Activated CD4-positive, alpha-beta T cell treated with anti-CD3 and anti-CD28 coated beads, Interleukin-2, amount 50 U/mL, for 48 hours (primary cell): Measurements from ENCODE around the gene ZNF474.

Source experiments
- DNase-seq, 2 experiments: peaks; one replicate each; pipeline ENCODE4 v3.0.0-alpha.2; 2020

Gene ZNF474

GRCh38 chr5:122183098-122183787 lies 53.9 kb downstream of the ZNF474 start:
- no peak for DNase-seq

GRCh38 chr5:122183788-122184170 lies 54.4 kb downstream of the ZNF474 start:
- no peak for DNase-seq

GRCh38 chr5:122184676-122185255 lies 55.4 kb downstream of the ZNF474 start:
- no peak for DNase-seq

GRCh38 chr5:122187426-122187825 lies 58.1 kb downstream of the ZNF474 start:
- no peak for DNase-seq

GRCh38 chr5:122190156-122190555 lies 60.8 kb downstream of the ZNF474 start:
- no peak for DNase-seq

GRCh38 chr5:122192497-122193496 lies 63.5 kb downstream of the ZNF474 start:
- no peak for DNase-seq

- no peak for DNase-seq
These were observed 66.6 kb downstream of the ZNF474 start for GRCh38 chr5:122195802-122196394.

GRCh38 chr5:122199146-122199545 lies 69.8 kb downstream of the ZNF474 start:
- DNase-seq: no peak

- DNase-seq: no peak
These were observed 71.1 kb downstream of the ZNF474 start for GRCh38 chr5:122200450-122200849.

GRCh38 chr5:122200865-122201264 lies 71.5 kb downstream of the ZNF474 start:
- no peak for DNase-seq

GRCh38 chr5:122201365-122201764 lies 72.0 kb downstream of the ZNF474 start:
- DNase-seq: no peak

- DNase-seq: no peak
These were observed 73.6 kb downstream of the ZNF474 start for GRCh38 chr5:122202952-122203351.
